GM23338 (cell line): Measurements from ENCODE around the gene STK39. TPM values are rescaled to one million over a fixed set of nuclear protein-coding genes. Genes with fewer than 3 reads are reported as not detected.

Source experiments
- ATAC-seq: fragments of 200-7000 bp; cut with Tn5 transposase; 3 replicates; pipeline ENCODE4 v1.9.1; 2020
- DNase-seq: peaks from one replicate; pipeline ENCODE4 v3.0.0-alpha.2; 2015; ENCODE audit warnings: low spot score
- H2AFZ ChIP-seq: fragments of 200-600 bp; sonication (generic); 2 replicates; pipeline ENCODE4 v1.8.0; 2016; ENCODE audit warnings: antibody characterized with exemption, mild to moderate bottlenecking, moderate library complexity
- H3F3A ChIP-seq: fragments of 200-600 bp; sonication (generic); replicated peaks from 2 replicates; pipeline ENCODE4 v1.8.0; 2017; ENCODE audit warnings: antibody characterized with exemption, mixed run types, low read depth
- H3K27ac ChIP-seq: fragments of 200-600 bp; sonication (generic); 2 replicates; pipeline ENCODE4 v1.6.1; 2016; ENCODE audit warnings: low read depth
- H3K27me3 ChIP-seq: fragments of 200-600 bp; sonication (generic); 2 replicates; pipeline ENCODE4 v1.8.0; 2016; ENCODE audit warnings: mild to moderate bottlenecking, mixed run types, moderate library complexity; ENCODE audit not compliant: insufficient read depth
- H3K36me3 ChIP-seq: fragments of 200-600 bp; sonication (generic); 2 replicates; pipeline ENCODE4 v1.8.0; 2016; ENCODE audit warnings: mild to moderate bottlenecking; ENCODE audit not compliant: insufficient read depth
- H3K4me1 ChIP-seq: fragments of 200-600 bp; sonication (generic); 2 replicates; pipeline ENCODE4 v1.8.0; 2016; ENCODE audit warnings: mild to moderate bottlenecking, moderate library complexity; ENCODE audit not compliant: insufficient read depth
- H3K4me2 ChIP-seq: fragments of 200-600 bp; sonication (generic); 2 replicates; pipeline ENCODE4 v1.7.1; 2017; ENCODE audit warnings: mixed run types
- H3K4me3 ChIP-seq: fragments of 200-600 bp; sonication (generic); 2 replicates; pipeline ENCODE4 v1.6.1; 2016; ENCODE audit warnings: mixed run types
- H3K79me2 ChIP-seq: fragments of 200-600 bp; sonication (generic); replicated peaks from 2 replicates; pipeline ENCODE4 v1.8.0; 2017; ENCODE audit warnings: mild to moderate bottlenecking; ENCODE audit not compliant: insufficient read depth
- H3K9me2 ChIP-seq: fragments of 200-600 bp; sonication (generic); 2 replicates; pipeline ENCODE4 v1.8.0; 2017; ENCODE audit not compliant: insufficient read depth
- H4K20me1 ChIP-seq: fragments of 200-600 bp; sonication (generic); replicated peaks from 2 replicates; pipeline ENCODE4 v1.8.0; 2017; ENCODE audit warnings: mild to moderate bottlenecking; ENCODE audit not compliant: insufficient read depth
- H3K27ac Mint-ChIP-seq: 2 replicates; pipeline ENCODE4 v1.8.0; 2020; ENCODE audit warnings: inconsistent platforms, mild to moderate bottlenecking, moderate library complexity, mixed read lengths
- H3K27me3 Mint-ChIP-seq: 3 replicates; pipeline ENCODE4 v1.8.0; 2022; ENCODE audit warnings: low read depth, mild to moderate bottlenecking, moderate library complexity, mixed read lengths, inconsistent platforms; ENCODE audit not compliant: insufficient read depth, poor library complexity
- H3K36me3 Mint-ChIP-seq: 3 replicates; pipeline ENCODE4 v1.8.0; 2021; ENCODE audit warnings: low read depth, mild to moderate bottlenecking, inconsistent platforms, moderate library complexity, mixed read lengths
- H3K4me1 Mint-ChIP-seq: 3 replicates; pipeline ENCODE4 v1.8.0; 2020; ENCODE audit warnings: mild to moderate bottlenecking, inconsistent platforms, mixed read lengths
- H3K4me3 Mint-ChIP-seq: 3 replicates; pipeline ENCODE4 v1.8.0; 2021; ENCODE audit warnings: moderate library complexity, mild to moderate bottlenecking, inconsistent platforms, mixed read lengths
- H3K9me3 Mint-ChIP-seq: 3 replicates; pipeline ENCODE4 v1.8.0; 2020; ENCODE audit warnings: moderate library complexity, mild to moderate bottlenecking, inconsistent platforms, mixed read lengths
- CREB1 ChIP-seq: fragments of 250-450 bp; sonication (Bioruptor Pico); IDR thresholded peaks from 2 replicates; pipeline ENCODE4 v1.5.0; 2020; ENCODE audit warnings: low read depth, mild to moderate bottlenecking, moderate library complexity
- EZH2 ChIP-seq: fragments of 200-600 bp; sonication (generic); IDR thresholded peaks from one replicate; pipeline ENCODE4 v1.8.0; 2017; ENCODE audit warnings: antibody characterized with exemption, mild to moderate bottlenecking, low read depth; ENCODE audit not compliant: unreplicated experiment
- EZH2phosphoT487 ChIP-seq: fragments of 200-600 bp; sonication (generic); IDR thresholded peaks from one replicate; pipeline ENCODE4 v1.8.1; 2018; ENCODE audit warnings: antibody characterized with exemption; ENCODE audit not compliant: unreplicated experiment
- NANOG ChIP-seq: IDR thresholded peaks from 2 replicates; pipeline ENCODE4 v1.6.1; 2016; ENCODE audit warnings: antibody characterized with exemption, borderline replicate concordance
- POLR2AphosphoS5 ChIP-seq: IDR thresholded peaks from 2 replicates; pipeline ENCODE4 v1.6.1; 2016; ENCODE audit warnings: antibody characterized with exemption, low read depth
- REST ChIP-seq: IDR thresholded peaks from one replicate; pipeline ENCODE4 v1.6.1; 2018; ENCODE audit warnings: antibody characterized with exemption; ENCODE audit not compliant: unreplicated experiment
- STAT1 ChIP-seq: IDR thresholded peaks from one replicate; pipeline ENCODE4 v1.6.1; 2016; ENCODE audit warnings: antibody characterized with exemption; ENCODE audit not compliant: unreplicated experiment
- ZNF114 ChIP-seq: fragments of 250-450 bp; sonication (Bioruptor Pico); IDR thresholded peaks from 2 replicates; pipeline ENCODE4 v1.5.0; 2020; ENCODE audit warnings: mild to moderate bottlenecking, moderate library complexity
- ZNF331 ChIP-seq: fragments of 250-450 bp; sonication (Bioruptor Pico); IDR thresholded peaks from 2 replicates; pipeline ENCODE4 v1.5.0; 2020; ENCODE audit warnings: low read depth, mild to moderate bottlenecking, moderate library complexity
- polyA plus RNA-seq: library from polyadenylated mRNA; unstranded; fragments of >200 nt; fragmentation: Nextera tagmentation; extraction: Ambion mirVana; gene quantifications from 2 replicates; pipeline ENCODE4 v1.2.1, GENCODE V29; 2016
- total RNA-seq: library from RNA; depleted of rRNA; stranded (reverse); fragments of >200 nt; shearing (Covaris generic); gene quantifications from 2 replicates; pipeline ENCODE4 v1.2.3, GENCODE V29; 2014
- TF ChIP-seq, protein P1 (sequence below): fragments of 250-450 bp; sonication (Bioruptor Pico); IDR thresholded peaks from 2 replicates; pipeline ENCODE4 v1.5.0; 2020; ENCODE audit warnings: mild to moderate bottlenecking, moderate library complexity

Gene STK39
- total and polyA plus RNA-seq, 2 experiments from 2014 or later = 9.5 to 16.9 TPM

- no peak overlapping the region for H3K4me3 Mint-ChIP-seq
- H3K27ac Mint-ChIP-seq = no peak overlapping the region
- TF ChIP-seq ZNF114 (CRISPR knock-in tag) = no peak
- no peak for TF ChIP-seq POLR2AphosphoS5
- TF ChIP-seq REST = no peak
- no peak for TF ChIP-seq EZH2
- no peak for TF ChIP-seq ZNF331 (CRISPR knock-in tag)
- no peak for TF ChIP-seq CREB1 (CRISPR knock-in tag)
- DNase-seq (no peak), ATAC-seq (no peak)
- Histone ChIP-seq H3F3A (no peaks in the 10 kb centered on the region), H4K20me1 (no peaks in the 10 kb centered on the region; the same call in 1 of the 2 replicates), H3K27me3 (no peaks in the 10 kb centered on the region), H3K36me3 (no peaks in the 10 kb centered on the region), H3K9me2 (no peaks in the 10 kb centered on the region), H3K79me2 (no peaks in the 10 kb centered on the region), H2AFZ (no peak overlapping the region), H3K4me2 (no peak overlapping the region), H3K4me1 (no peaks in the 10 kb centered on the region), H3K27ac (no peak overlapping the region), H3K4me3 (no peak overlapping the region)
- H3K27me3 Mint-ChIP-seq = peaks cover 1% of the 10 kb centered on the region
- no peaks in the 10 kb centered on the region for H3K9me3 Mint-ChIP-seq
- H3K4me1 Mint-ChIP-seq = peaks cover 11% of the 10 kb centered on the region; the same call in 2 of the 3 replicates
- no peaks in the 10 kb centered on the region for H3K36me3 Mint-ChIP-seq
These were observed 101.7 kb downstream of the STK39 start for GRCh38 chr2:168145426-168146310.

- Mint-ChIP-seq H3K4me1 (peaks cover 10% of the 10 kb centered on the region; the same call in 2 of the 3 replicates), H3K27ac (no peak overlapping the region), H3K9me3 (no peaks in the 10 kb centered on the region), H3K4me3 (no peak overlapping the region), H3K27me3 (peaks cover 1% of the 10 kb centered on the region), H3K36me3 (no peaks in the 10 kb centered on the region)
- Histone ChIP-seq H3F3A (no peaks in the 10 kb centered on the region), H3K4me1 (no peaks in the 10 kb centered on the region), H4K20me1 (no peaks in the 10 kb centered on the region; the same call in 1 of the 2 replicates), H2AFZ (no peak overlapping the region), H3K9me2 (no peaks in the 10 kb centered on the region), H3K4me2 (no peak overlapping the region), H3K79me2 (no peaks in the 10 kb centered on the region), H3K4me3 (no peak overlapping the region), H3K27ac (no peak overlapping the region), H3K27me3 (no peaks in the 10 kb centered on the region), H3K36me3 (no peaks in the 10 kb centered on the region)
- no peak for DNase-seq
- ATAC-seq = no peak
- no peak for TF ChIP-seq EZH2phosphoT487
- no peak for TF ChIP-seq NANOG
- TF ChIP-seq ZNF114 (CRISPR knock-in tag) = no peak
- no peak for TF ChIP-seq ZNF331 (CRISPR knock-in tag)
- no peak for TF ChIP-seq STAT1
- no peak for TF ChIP-seq POLR2AphosphoS5
- TF ChIP-seq, protein P1, sequence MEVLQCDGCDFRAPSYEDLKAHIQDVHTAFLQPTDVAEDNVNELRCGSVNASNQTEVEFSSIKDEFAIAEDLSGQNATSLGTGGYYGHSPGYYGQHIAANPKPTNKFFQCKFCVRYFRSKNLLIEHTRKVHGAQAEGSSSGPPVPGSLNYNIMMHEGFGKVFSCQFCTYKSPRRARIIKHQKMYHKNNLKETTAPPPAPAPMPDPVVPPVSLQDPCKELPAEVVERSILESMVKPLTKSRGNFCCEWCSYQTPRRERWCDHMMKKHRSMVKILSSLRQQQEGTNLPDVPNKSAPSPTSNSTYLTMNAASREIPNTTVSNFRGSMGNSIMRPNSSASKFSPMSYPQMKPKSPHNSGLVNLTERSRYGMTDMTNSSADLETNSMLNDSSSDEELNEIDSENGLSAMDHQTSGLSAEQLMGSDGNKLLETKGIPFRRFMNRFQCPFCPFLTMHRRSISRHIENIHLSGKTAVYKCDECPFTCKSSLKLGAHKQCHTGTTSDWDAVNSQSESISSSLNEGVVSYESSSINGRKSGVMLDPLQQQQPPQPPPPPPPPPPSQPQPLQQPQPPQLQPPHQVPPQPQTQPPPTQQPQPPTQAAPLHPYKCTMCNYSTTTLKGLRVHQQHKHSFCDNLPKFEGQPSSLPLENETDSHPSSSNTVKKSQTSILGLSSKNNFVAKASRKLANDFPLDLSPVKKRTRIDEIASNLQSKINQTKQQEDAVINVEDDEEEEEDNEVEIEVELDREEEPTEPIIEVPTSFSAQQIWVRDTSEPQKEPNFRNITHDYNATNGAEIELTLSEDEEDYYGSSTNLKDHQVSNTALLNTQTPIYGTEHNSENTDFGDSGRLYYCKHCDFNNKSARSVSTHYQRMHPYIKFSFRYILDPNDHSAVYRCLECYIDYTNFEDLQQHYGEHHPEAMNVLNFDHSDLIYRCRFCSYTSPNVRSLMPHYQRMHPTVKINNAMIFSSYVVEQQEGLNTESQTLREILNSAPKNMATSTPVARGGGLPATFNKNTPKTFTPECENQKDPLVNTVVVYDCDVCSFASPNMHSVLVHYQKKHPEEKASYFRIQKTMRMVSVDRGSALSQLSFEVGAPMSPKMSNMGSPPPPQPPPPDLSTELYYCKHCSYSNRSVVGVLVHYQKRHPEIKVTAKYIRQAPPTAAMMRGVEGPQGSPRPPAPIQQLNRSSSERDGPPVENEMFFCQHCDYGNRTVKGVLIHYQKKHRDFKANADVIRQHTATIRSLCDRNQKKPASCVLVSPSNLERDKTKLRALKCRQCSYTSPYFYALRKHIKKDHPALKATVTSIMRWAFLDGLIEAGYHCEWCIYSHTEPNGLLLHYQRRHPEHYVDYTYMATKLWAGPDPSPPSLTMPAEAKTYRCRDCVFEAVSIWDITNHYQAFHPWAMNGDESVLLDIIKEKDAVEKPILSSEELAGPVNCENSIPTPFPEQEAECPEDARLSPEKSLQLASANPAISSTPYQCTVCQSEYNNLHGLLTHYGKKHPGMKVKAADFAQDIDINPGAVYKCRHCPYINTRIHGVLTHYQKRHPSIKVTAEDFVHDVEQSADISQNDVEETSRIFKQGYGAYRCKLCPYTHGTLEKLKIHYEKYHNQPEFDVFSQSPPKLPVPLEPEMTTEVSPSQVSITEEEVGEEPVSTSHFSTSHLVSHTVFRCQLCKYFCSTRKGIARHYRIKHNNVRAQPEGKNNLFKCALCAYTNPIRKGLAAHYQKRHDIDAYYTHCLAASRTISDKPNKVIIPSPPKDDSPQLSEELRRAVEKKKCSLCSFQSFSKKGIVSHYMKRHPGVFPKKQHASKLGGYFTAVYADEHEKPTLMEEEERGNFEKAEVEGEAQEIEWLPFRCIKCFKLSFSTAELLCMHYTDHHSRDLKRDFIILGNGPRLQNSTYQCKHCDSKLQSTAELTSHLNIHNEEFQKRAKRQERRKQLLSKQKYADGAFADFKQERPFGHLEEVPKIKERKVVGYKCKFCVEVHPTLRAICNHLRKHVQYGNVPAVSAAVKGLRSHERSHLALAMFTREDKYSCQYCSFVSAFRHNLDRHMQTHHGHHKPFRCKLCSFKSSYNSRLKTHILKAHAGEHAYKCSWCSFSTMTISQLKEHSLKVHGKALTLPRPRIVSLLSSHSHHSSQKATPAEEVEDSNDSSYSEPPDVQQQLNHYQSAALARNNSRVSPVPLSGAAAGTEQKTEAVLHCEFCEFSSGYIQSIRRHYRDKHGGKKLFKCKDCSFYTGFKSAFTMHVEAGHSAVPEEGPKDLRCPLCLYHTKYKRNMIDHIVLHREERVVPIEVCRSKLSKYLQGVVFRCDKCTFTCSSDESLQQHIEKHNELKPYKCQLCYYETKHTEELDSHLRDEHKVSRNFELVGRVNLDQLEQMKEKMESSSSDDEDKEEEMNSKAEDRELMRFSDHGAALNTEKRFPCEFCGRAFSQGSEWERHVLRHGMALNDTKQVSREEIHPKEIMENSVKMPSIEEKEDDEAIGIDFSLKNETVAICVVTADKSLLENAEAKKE = no peak
These were observed 102.4 kb downstream of the STK39 start for GRCh38 chr2:168145011-168145410.
